SU-DHL-6 (cell line): ENCODE measurements around the gene NPNT.

Source experiments
- H2AFZ ChIP-seq: fragments of 200-600 bp; sonication (generic); 2 replicates; pipeline ENCODE4 v1.6.1; 2014; ENCODE audit warnings: low read depth, mild to moderate bottlenecking, moderate library complexity, mixed read lengths, antibody characterized with exemption, low read length; ENCODE audit not compliant: severe bottlenecking
- H3F3A ChIP-seq: fragments of 200-600 bp; shearing (Covaris generic); 2 replicates; pipeline ENCODE4 v1.6.0; 2016; ENCODE audit warnings: antibody characterized with exemption, mild to moderate bottlenecking; ENCODE audit not compliant: insufficient read depth
- H3K27ac ChIP-seq: fragments of 200-600 bp; sonication (generic); 2 replicates; pipeline ENCODE4 v1.5.1; 2016; ENCODE audit warnings: low read depth, mild to moderate bottlenecking, low read length, moderate library complexity, mixed read lengths
- H3K27me3 ChIP-seq: fragments of 200-600 bp; sonication (generic), shearing (Covaris generic); 2 replicates; pipeline ENCODE4 v1.6.0; 2014; ENCODE audit warnings: mild to moderate bottlenecking, low read length
- H3K36me3 ChIP-seq: fragments of 200-600 bp; sonication (generic); 2 replicates; pipeline ENCODE4 v1.6.1; 2014; ENCODE audit warnings: mild to moderate bottlenecking, low read length, mixed read lengths
- H3K4me2 ChIP-seq: fragments of 300-600, 200-600 bp; shearing (Covaris generic), sonication (generic); 2 replicates; pipeline ENCODE4 v1.6.0; 2014; ENCODE audit warnings: low read length, low read depth, mild to moderate bottlenecking; ENCODE audit not compliant: poor library complexity, severe bottlenecking
- H3K4me3 ChIP-seq: fragments of 200-600 bp; sonication (generic); 2 replicates; pipeline ENCODE4 v1.5.1; 2014; ENCODE audit warnings: antibody characterized with exemption, low read length, mild to moderate bottlenecking, mixed read lengths; ENCODE audit not compliant: insufficient read depth, poor library complexity, severe bottlenecking
- H3K79me2 ChIP-seq: fragments of 200-600 bp; sonication (generic); 2 replicates; pipeline ENCODE4 v1.6.1; 2014; ENCODE audit warnings: mild to moderate bottlenecking, low read length, moderate library complexity; ENCODE audit not compliant: insufficient read depth
- H3K9ac ChIP-seq: fragments of 200-600 bp; sonication (generic); 2 replicates; pipeline ENCODE4 v1.7.0; 2014; ENCODE audit warnings: mild to moderate bottlenecking, low read length
- H3K9me2 ChIP-seq: fragments of 200-600 bp; sonication (generic); replicated peaks from 2 replicates; pipeline ENCODE4 v1.6.1; 2014; ENCODE audit warnings: low read length; ENCODE audit not compliant: insufficient read depth
- H3K9me3 ChIP-seq: fragments of 200-600 bp; sonication (generic); 2 replicates; pipeline ENCODE4 v1.6.1; 2014; ENCODE audit warnings: low read length, mixed read lengths; ENCODE audit not compliant: insufficient read depth
- H4K20me1 ChIP-seq: fragments of 200-600 bp; sonication (generic); 2 replicates; pipeline ENCODE4 v1.6.1; 2014; ENCODE audit warnings: low read depth, mild to moderate bottlenecking, antibody characterized with exemption, low read length, moderate library complexity, mixed read lengths
- CTCF ChIP-seq: fragments of 200-600 bp; sonication (generic); IDR thresholded peaks from one replicate; pipeline ENCODE4 v1.5.1; 2017; ENCODE audit warnings: antibody characterized with exemption, mild to moderate bottlenecking, low read length, moderate library complexity; ENCODE audit not compliant: insufficient read depth, poor library complexity, severe bottlenecking
- EZH2phosphoT487 ChIP-seq: fragments of 200-600 bp; sonication (generic), shearing (Covaris generic); conservative IDR thresholded peaks from 2 replicates; pipeline ENCODE4 v1.6.1; 2018; ENCODE audit warnings: mild to moderate bottlenecking, antibody characterized with exemption, low read length, moderate library complexity, mixed read lengths

The NPNT gene

GRCh38 chr4:105858466-105859040, 36.7 kb upstream of the NPNT start:
- Histone ChIP-seq H3K9me3 (no peaks in the 10 kb centered on the region), H3K4me3 (no peak overlapping the region)

GRCh38 chr4:105859233-105859632, 36.0 kb upstream of the NPNT start:
- H3K27ac ChIP-seq: no peak overlapping the region

More at GRCh38 chr4:105858466-105859040, 36.7 kb upstream of the NPNT start:
- no peak overlapping the region for H3K27ac ChIP-seq
- H3K4me2 ChIP-seq: no peak overlapping the region
- no peak overlapping the region for H3K9ac ChIP-seq
- no peaks in the 10 kb centered on the region for H3K27me3 ChIP-seq
- no peaks in the 10 kb centered on the region for H3K79me2 ChIP-seq
- H2AFZ ChIP-seq: no peak overlapping the region
- H3F3A ChIP-seq: no peaks in the 10 kb centered on the region
- TF ChIP-seq EZH2phosphoT487: no peak
- TF ChIP-seq CTCF: no peak
- no peaks in the 10 kb centered on the region for H3K36me3 ChIP-seq
- H4K20me1 ChIP-seq: no peaks in the 10 kb centered on the region
- no peaks in the 10 kb centered on the region for H3K9me2 ChIP-seq

GRCh38 chr4:105870963-105871362, 24.3 kb upstream of the NPNT start:
- Histone ChIP-seq H3K79me2 (no peaks in the 10 kb centered on the region), H3K4me2 (no peak overlapping the region), H2AFZ (no peak overlapping the region), H3K4me3 (no peak overlapping the region), H3K27ac (no peak overlapping the region), H3K9ac (no peak overlapping the region), H3K36me3 (no peaks in the 10 kb centered on the region), H3K27me3 (no peaks in the 10 kb centered on the region), H3K9me2 (no peaks in the 10 kb centered on the region), H4K20me1 (no peaks in the 10 kb centered on the region), H3F3A (no peaks in the 10 kb centered on the region), H3K9me3 (no peaks in the 10 kb centered on the region)
- TF ChIP-seq CTCF (no peak), EZH2phosphoT487 (no peak)

More at GRCh38 chr4:105859233-105859632, 36.0 kb upstream of the NPNT start:
- H3K79me2 ChIP-seq: no peaks in the 10 kb centered on the region
- H3K9ac ChIP-seq: no peak overlapping the region
- no peaks in the 10 kb centered on the region for H3K36me3 ChIP-seq
- H3K27me3 ChIP-seq: no peaks in the 10 kb centered on the region
- no peaks in the 10 kb centered on the region for H3K9me2 ChIP-seq
- no peaks in the 10 kb centered on the region for H4K20me1 ChIP-seq
- TF ChIP-seq EZH2phosphoT487 (no peak), CTCF (no peak)
- H3K4me3 ChIP-seq: no peak overlapping the region
- no peaks in the 10 kb centered on the region for H3F3A ChIP-seq
- no peaks in the 10 kb centered on the region for H3K9me3 ChIP-seq
- no peak overlapping the region for H3K4me2 ChIP-seq
- H2AFZ ChIP-seq: no peak overlapping the region
